Lower lobe of right lung (tissue), 2 donors: ENCODE data around the gene CELSR2. TPM values are rescaled to one million over a fixed set of nuclear protein-coding genes. Genes with fewer than 3 reads are reported as not detected.

Experiments used
- ATAC-seq, 2 donors: fragments of 200-7000 bp; cut with Tn5 transposase; one replicate each; pipeline ENCODE4 v1.9.1; 2020 to 2022; ENCODE audit warnings: mild to moderate bottlenecking in 2 of 2, moderate library complexity in 2 of 2
- DNase-seq: peaks from one replicate; pipeline ENCODE4 v3.0.0-alpha.2; 2020
- H3K27ac ChIP-seq: fragments of 200-600 bp; one replicate; pipeline ENCODE4 v1.8.0; 2022
- H3K27me3 ChIP-seq: fragments of 200-600 bp; one replicate; pipeline ENCODE4 v1.8.0; 2022; ENCODE audit warnings: low read depth
- H3K36me3 ChIP-seq: fragments of 200-600 bp; one replicate; pipeline ENCODE4 v1.8.0; 2022; ENCODE audit warnings: mild to moderate bottlenecking
- H3K4me1 ChIP-seq: fragments of 200-600 bp; one replicate; pipeline ENCODE4 v1.8.0; 2022
- H3K4me3 ChIP-seq: fragments of 200-600 bp; one replicate; pipeline ENCODE4 v1.8.0; 2022; ENCODE audit warnings: mild to moderate bottlenecking
- H3K9me3 ChIP-seq: fragments of 200-600 bp; one replicate; pipeline ENCODE4 v1.8.0; 2022
- CTCF ChIP-seq: fragments of 200-600 bp; IDR thresholded peaks from one replicate; pipeline ENCODE4 v1.8.0; 2022; ENCODE audit warnings: antibody characterized with exemption, mild to moderate bottlenecking
- intact Hi-C: fragments of 100-400 bp; cut with DNase I; formaldehyde crosslinking; loops from one replicate; pipeline ENCODE4 v1.11.0; 2022
- total RNA-seq: library from RNA; stranded (reverse); fragmentation: NEBNext Ultra II Directional; extraction: Animal tissue kit (Norgen Biotek cat#: 25700); gene quantifications from one replicate; pipeline ENCODE4 v1.2.1, GENCODE V29; 2021
- donor health status: DM: no; HTN: yes; CAD: no; lungs with severe emphysema.

Gene CELSR2
- total RNA-seq, 1 donor from 2014 or later: 7.2 TPM

- Histone ChIP-seq H3K9me3 (no peaks in the 10 kb centered on the region), H3K4me1 (peaks cover 31% of the 10 kb centered on the region), H3K4me3 (peak overlapping the region; percentile 59), H3K27me3 (peaks cover 6% of the 10 kb centered on the region), H3K36me3 (no peaks in the 10 kb centered on the region), H3K27ac (no peak overlapping the region)
- DNase-seq: no peak
- ATAC-seq: no peak
- TF ChIP-seq CTCF: no peak
- intact Hi-C loops: no loop called here
These were observed 1.3 kb downstream of the CELSR2 start for GRCh38 chr1:109250454-109251276.

GRCh38 chr1:109251277-109252166 is 2.2 kb downstream of the CELSR2 start:
- H3K9me3 ChIP-seq: no peaks in the 10 kb centered on the region
- peaks cover 6% of the 10 kb centered on the region for H3K27me3 ChIP-seq
- peaks cover 31% of the 10 kb centered on the region for H3K4me1 ChIP-seq
- no peak overlapping the region for H3K27ac ChIP-seq
- ATAC-seq: no peak
- intact Hi-C loops: no loop called here
- no peaks in the 10 kb centered on the region for H3K36me3 ChIP-seq
- no peak for DNase-seq
- no peak for TF ChIP-seq CTCF
- no peak overlapping the region for H3K4me3 ChIP-seq

DNA sequence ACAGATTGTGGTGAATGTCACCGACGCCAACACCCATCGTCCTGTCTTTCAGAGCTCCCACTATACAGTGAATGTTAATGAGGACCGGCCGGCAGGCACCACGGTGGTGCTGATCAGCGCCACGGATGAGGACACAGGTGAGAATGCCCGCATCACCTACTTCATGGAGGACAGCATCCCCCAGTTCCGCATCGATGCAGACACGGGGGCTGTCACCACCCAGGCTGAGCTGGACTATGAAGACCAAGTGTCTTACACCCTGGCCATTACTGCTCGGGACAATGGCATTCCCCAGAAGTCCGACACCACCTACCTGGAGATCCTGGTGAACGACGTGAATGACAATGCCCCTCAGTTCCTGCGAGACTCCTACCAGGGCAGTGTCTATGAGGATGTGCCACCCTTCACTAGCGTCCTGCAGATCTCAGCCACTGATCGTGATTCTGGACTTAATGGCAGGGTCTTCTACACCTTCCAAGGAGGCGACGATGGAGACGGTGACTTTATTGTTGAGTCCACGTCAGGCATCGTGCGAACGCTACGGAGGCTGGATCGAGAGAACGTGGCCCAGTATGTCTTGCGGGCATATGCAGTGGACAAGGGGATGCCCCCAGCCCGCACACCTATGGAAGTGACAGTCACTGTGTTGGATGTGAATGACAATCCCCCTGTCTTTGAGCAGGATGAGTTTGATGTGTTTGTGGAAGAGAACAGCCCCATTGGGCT is 3.0 kb downstream of the CELSR2 start:
- intact Hi-C loops: no loop called here
- H3K4me1 ChIP-seq: peaks cover 31% of the 10 kb centered on the region
- DNase-seq: no peak

GRCh38 chr1:109252893-109253802 is 3.8 kb downstream of the CELSR2 start:
- TF ChIP-seq CTCF: no peak
- intact Hi-C loops: no loop called here
- Histone ChIP-seq H3K4me3 (no peak overlapping the region), H3K27me3 (peaks cover 5% of the 10 kb centered on the region), H3K4me1 (peaks cover 31% of the 10 kb centered on the region), H3K27ac (peak overlapping the region; percentile 66), H3K9me3 (no peaks in the 10 kb centered on the region), H3K36me3 (no peaks in the 10 kb centered on the region)
- DNase-seq: no peak
- ATAC-seq: no peak

More for the DNA sequence above, 3.0 kb downstream of the CELSR2 start:
- no peaks in the 10 kb centered on the region for H3K9me3 ChIP-seq
- no peak overlapping the region for H3K4me3 ChIP-seq
- no peaks in the 10 kb centered on the region for H3K36me3 ChIP-seq
- no peak for ATAC-seq
- peaks cover 6% of the 10 kb centered on the region for H3K27me3 ChIP-seq
- H3K27ac ChIP-seq: no peak overlapping the region
- TF ChIP-seq CTCF: no peak
